HepG2 (cell line): ENCODE measurements around the gene SH3YL1. TPM values are rescaled to one million over a fixed set of nuclear protein-coding genes. Genes with fewer than 3 reads are reported as not detected.

Experiments used
- ARID2 ChIP-seq: sonication (generic); formaldehyde crosslinking; IDR thresholded peaks from 2 replicates; pipeline ENCODE4 v1.8.1; 2022; ENCODE audit warnings: mild to moderate bottlenecking, missing genetic modification reagents, borderline replicate concordance
- ATF7-NPFF ChIP-seq: sonication (generic); formaldehyde crosslinking; IDR thresholded peaks from 2 replicates; pipeline ENCODE4 v1.8.1; 2023; ENCODE audit warnings: mild to moderate bottlenecking, low read depth, missing genetic modification reagents, moderate library complexity
- ATRX ChIP-seq: sonication (generic); formaldehyde crosslinking; IDR thresholded peaks from 2 replicates; pipeline ENCODE4 v1.4.0; 2020; ENCODE audit warnings: missing genetic modification reagents, borderline replicate concordance
- CBX5 ChIP-seq: sonication (generic); formaldehyde crosslinking; IDR thresholded peaks from 2 replicates; pipeline ENCODE4 v1.4.0; 2020; ENCODE audit warnings: missing genetic modification reagents, borderline replicate concordance
- ESRRA ChIP-seq: sonication (generic); formaldehyde crosslinking; IDR thresholded peaks from 2 replicates; pipeline ENCODE4 v1.5.1; 2020; ENCODE audit warnings: mild to moderate bottlenecking, low read depth, missing genetic modification reagents
- HNRNPLL ChIP-seq: fragments of 200-400 bp; formaldehyde crosslinking; IDR thresholded peaks from 2 replicates; pipeline ENCODE4 v1.6.1; 2017; ENCODE audit warnings: mild to moderate bottlenecking, low read depth, low read length; ENCODE audit not compliant: poor library complexity, severe bottlenecking
- MXD1 ChIP-seq: sonication (generic); formaldehyde crosslinking; IDR thresholded peaks from 2 replicates; pipeline ENCODE4 v1.4.0; 2020; ENCODE audit warnings: mild to moderate bottlenecking, missing genetic modification reagents
- SNAPC4 ChIP-seq: sonication (generic); formaldehyde crosslinking; IDR thresholded peaks from 2 replicates; pipeline ENCODE4 v1.4.0; 2020; ENCODE audit warnings: mild to moderate bottlenecking, missing genetic modification reagents
- SOX5 ChIP-seq: IDR thresholded peaks from 2 replicates; pipeline ENCODE4 v1.6.1; 2016; ENCODE audit warnings: borderline replicate concordance
- SP140L ChIP-seq: sonication (generic); formaldehyde crosslinking; IDR thresholded peaks from 2 replicates; pipeline ENCODE4 v1.4.0; 2020; ENCODE audit warnings: missing genetic modification reagents, borderline replicate concordance
- ZBTB38 ChIP-seq: sonication (generic); formaldehyde crosslinking; IDR thresholded peaks from 2 replicates; pipeline ENCODE4 v1.5.1; 2020; ENCODE audit warnings: mild to moderate bottlenecking, missing genetic modification reagents
- ZNF143 ChIP-seq: sonication (generic); formaldehyde crosslinking; IDR thresholded peaks from 2 replicates; pipeline ENCODE4 v1.4.0; 2020; ENCODE audit warnings: missing genetic modification reagents
- ZNF34 ChIP-seq: sonication (generic); formaldehyde crosslinking; IDR thresholded peaks from 2 replicates; pipeline ENCODE4 v1.4.0; 2020; ENCODE audit warnings: mild to moderate bottlenecking, missing genetic modification reagents, borderline replicate concordance
- ZNF451 ChIP-seq: sonication (generic); formaldehyde crosslinking; IDR thresholded peaks from 2 replicates; pipeline ENCODE4 v1.5.0; 2020; ENCODE audit warnings: mild to moderate bottlenecking, missing genetic modification reagents
- ZNF567 ChIP-seq: sonication (generic); formaldehyde crosslinking; IDR thresholded peaks from 2 replicates; pipeline ENCODE4 v1.8.1; 2023; ENCODE audit warnings: mild to moderate bottlenecking, missing genetic modification reagents, borderline replicate concordance
- ZNF572 ChIP-seq: sonication (generic); formaldehyde crosslinking; IDR thresholded peaks from 2 replicates; pipeline ENCODE4 v1.5.1; 2020; ENCODE audit warnings: mild to moderate bottlenecking, missing genetic modification reagents
- ZNF687 ChIP-seq: sonication (generic); formaldehyde crosslinking; IDR thresholded peaks from 2 replicates; pipeline ENCODE4 v1.5.1; 2020; ENCODE audit warnings: mild to moderate bottlenecking, missing genetic modification reagents, moderate library complexity
- ZNF713 ChIP-seq: sonication (generic); formaldehyde crosslinking; IDR thresholded peaks from 2 replicates; pipeline ENCODE4 v1.4.0; 2020; ENCODE audit warnings: mild to moderate bottlenecking, missing genetic modification reagents
- polyA plus RNA-seq, 8 experiments: library from polyadenylated mRNA; depleted of rRNA in 3 of 8; stranded (reverse) in 7 of 8; unstranded in 1 of 8; fragments of >200 nt; fragmentation: Illumina TruSeq in 4 of 8; extraction: Trizol in 4 of 8; gene quantifications; 2 replicates each; pipeline versions ENCODE4 v1.2.1 to v1.2.3, GENCODE V29; 2011 to 2016; ENCODE audit warnings: low read depth in 4 of 8, missing spikeins in 1 of 8, mixed read lengths in 1 of 8; ENCODE audit not compliant: insufficient read depth in 1 of 8
- total RNA-seq, 5 experiments: library from RNA; depleted of rRNA; stranded (reverse); fragments of >200 nt; fragmentation: Illumina TruSeq; extraction: Trizol; gene quantifications; 2 replicates each; pipeline ENCODE4 v1.2.3, GENCODE V29; 2016; ENCODE audit warnings: low read depth in 1 of 5

The SH3YL1 gene
- total and polyA plus RNA-seq, 2 of the 13 experiments (the other 11 are each of a cell fraction or from before 2014, with no cell fraction given): 13.0 to 48.2 TPM

DNA sequence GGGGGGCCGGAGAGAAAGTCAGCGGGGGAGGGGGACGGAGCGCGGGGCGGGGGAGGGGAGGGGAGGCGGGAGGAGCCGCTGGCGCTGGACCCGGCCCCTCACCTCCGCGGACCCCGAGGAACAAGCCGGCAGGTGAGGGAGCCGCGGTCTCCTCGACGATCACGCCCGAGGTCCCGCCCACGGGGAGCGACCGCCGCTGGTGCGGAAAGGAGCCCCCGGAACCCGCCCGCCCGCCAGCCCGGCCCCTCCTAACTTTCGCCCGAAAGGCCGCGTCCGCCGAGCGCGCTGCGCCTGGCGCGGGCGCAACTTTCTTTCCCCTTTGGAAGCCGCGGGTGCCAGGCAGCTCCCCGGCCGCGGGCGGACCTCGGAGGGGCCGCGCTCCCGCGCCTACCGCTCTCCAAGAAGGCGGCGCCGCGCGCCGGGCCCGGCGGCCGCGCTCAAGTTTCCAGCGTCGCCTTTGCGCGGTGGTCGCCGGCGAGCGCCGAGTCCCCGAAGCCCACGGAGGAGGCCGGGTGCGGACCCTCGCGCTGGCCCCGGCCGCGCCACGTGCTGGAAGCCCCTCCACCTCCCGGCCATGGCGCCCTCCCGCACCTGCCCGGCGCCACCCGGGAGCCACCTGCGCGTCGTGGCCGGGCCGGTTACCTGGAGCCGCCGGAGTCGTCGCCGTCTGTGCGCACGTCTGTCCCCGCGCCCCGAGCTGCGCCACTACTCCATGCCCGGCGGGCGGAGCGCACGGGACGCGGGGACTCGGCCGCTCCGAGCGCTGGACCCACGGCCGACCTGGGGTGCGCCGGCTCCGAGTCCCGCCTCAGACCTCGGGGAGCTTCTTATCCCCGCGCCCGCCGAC is 24.3 kb upstream of the SH3YL1 start, which contains the start of gene ALKAL2 (continued):
- no peak for TF ChIP-seq ZNF713
- no peak for TF ChIP-seq ZNF451 (CRISPR knock-in tag)
- TF ChIP-seq ZNF567 (CRISPR knock-in tag): no peak
- TF ChIP-seq SNAPC4 (CRISPR knock-in tag): no peak
- no peak for TF ChIP-seq ZNF143 (CRISPR knock-in tag)
- no peak for TF ChIP-seq SP140L (CRISPR knock-in tag)
- TF ChIP-seq ZNF687: peak; percentile 70
- TF ChIP-seq ESRRA (CRISPR knock-in tag): no peak
- TF ChIP-seq CBX5: no peak
- no peak for TF ChIP-seq SOX5 (CRISPR knock-in tag)
- TF ChIP-seq HNRNPLL: peak; percentile 52
- no peak for TF ChIP-seq MXD1 (CRISPR knock-in tag)
- TF ChIP-seq ZBTB38 (CRISPR knock-in tag): peak; percentile 41; the same call in 1 of the 2 replicates
- peak; percentile 50 for TF ChIP-seq ATF7-NPFF (CRISPR knock-in tag)
- TF ChIP-seq ZNF572: no peak
- TF ChIP-seq ATRX (CRISPR knock-in tag): no peak
- no peak for TF ChIP-seq ZNF34
- TF ChIP-seq ARID2 (CRISPR knock-in tag): no peak
